HCT116 (cell line): Measurements from ENCODE around the gene ELK3. TPM values are rescaled to one million over a fixed set of nuclear protein-coding genes. Genes with fewer than 3 reads are reported as not detected.

Source experiments
- ATAC-seq: fragments of 200-7000 bp; cut with Tn5 transposase; 2 replicates; pipeline ENCODE4 v1.9.1; 2020; ENCODE audit warnings: mild to moderate bottlenecking, moderate library complexity
- BruUV-seq: library from RNA; stranded (reverse); fragments of 400-500 nt; replicated peaks from 2 replicates; lab custom pipeline; 2021; lab: Mats Ljungman, UMichigan
- CTCF ChIA-PET: fragments of 300-600 bp; sonication (Branson Sonifier 250); formaldehyde crosslinking; loops from one replicate; lab custom pipeline; 2021; ENCODE audit warnings: antibody characterized with exemption; lab: Charles Lee
- POLR2A ChIA-PET: fragments of 300-600, 350-600 bp; sonication (Branson Sonifier 250); formaldehyde crosslinking; loops from one replicate; lab custom pipeline; 2021; ENCODE audit warnings: antibody characterized with exemption; lab: Charles Lee
- RAD21 ChIA-PET, 2 experiments: fragments of 300-600 bp; sonication (Branson Sonifier 250); formaldehyde crosslinking; loops; one replicate each; lab custom pipeline; 2023; ENCODE audit warnings: low total read pairs in 2 of 2; ENCODE audit not compliant: uncharacterized antibody in 2 of 2, unreplicated experiment in 2 of 2, low non-redundant PET in 1 of 2; lab: Charles Lee
- DNase-seq: peaks from one replicate; pipeline ENCODE4 v3.0.0-alpha.2; 2010; ENCODE audit warnings: low read depth, low spot score
- H2AFZ ChIP-seq: fragments of 200-600 bp; shearing (Covaris generic), sonication (generic); 2 replicates; pipeline ENCODE4 v1.6.1; 2017; ENCODE audit warnings: low read depth, mixed run types, mixed read lengths, antibody characterized with exemption, low read length; ENCODE audit not compliant: poor library complexity, severe bottlenecking
- H3K27ac ChIP-seq: 2 replicates; pipeline ENCODE4 v1.5.1; 2012; ENCODE audit warnings: low read depth, low read length
- H3K27me3 ChIP-seq: fragments of 200-600 bp; sonication (generic); 2 replicates; pipeline ENCODE4 v1.6.1; 2016; ENCODE audit warnings: mixed run types, low read length, mixed read lengths; ENCODE audit not compliant: insufficient read depth
- H3K36me3 ChIP-seq, 2 experiments: fragments of 200-500 bp in 1 of 2; fragments of 200-600 bp in 1 of 2; sonication (Bioruptor generic) in 1 of 2; sonication (generic) in 1 of 2; 2 replicates each; pipeline versions ENCODE4 v1.5.1 to v1.6.1; 2014 to 2016; ENCODE audit warnings: low read length in 2 of 2, inconsistent platforms in 1 of 2, mixed read lengths in 1 of 2, mixed run types in 1 of 2; ENCODE audit not compliant: insufficient read depth in 2 of 2, control insufficient read depth in 1 of 2
- H3K4me1 ChIP-seq, 2 experiments: fragments of 200-600 bp in 1 of 2; sonication (generic) in 1 of 2; 2 replicates each; pipeline versions ENCODE4 v1.5.1 to v1.6.1; 2012 to 2017; ENCODE audit warnings: low read length in 2 of 2, inconsistent platforms in 1 of 2, mild to moderate bottlenecking in 1 of 2, mixed read lengths in 1 of 2, mixed run types in 1 of 2, moderate library complexity in 1 of 2; ENCODE audit not compliant: insufficient read depth in 2 of 2, control insufficient read depth in 1 of 2
- H3K4me2 ChIP-seq: fragments of 200-600 bp; sonication (generic); 2 replicates; pipeline ENCODE4 v1.6.1; 2017; ENCODE audit warnings: mixed run types, low read length, mixed read lengths
- H3K4me3 ChIP-seq, 2 experiments: fragments of 200-600 bp in 1 of 2; sonication (generic) in 1 of 2; replicated peaks in 1 of 2; 2 replicates each; pipeline ENCODE4 v1.5.1; 2011 to 2016; ENCODE audit warnings: low read length in 2 of 2, control low read depth in 1 of 2, low read depth in 1 of 2, mild to moderate bottlenecking in 1 of 2, mixed read lengths in 1 of 2, mixed run types in 1 of 2
- H3K79me2 ChIP-seq: fragments of 200-600 bp; sonication (generic); 2 replicates; pipeline ENCODE4 v1.6.1; 2017; ENCODE audit warnings: mild to moderate bottlenecking, mixed run types, low read length, moderate library complexity, mixed read lengths; ENCODE audit not compliant: insufficient read depth
- H3K9ac ChIP-seq: fragments of 200-600 bp; sonication (generic); 2 replicates; pipeline ENCODE4 v1.6.1; 2016; ENCODE audit warnings: low read length, mixed read lengths
- H3K9me2 ChIP-seq: fragments of 200-600 bp; sonication (generic), shearing (Covaris generic); 2 replicates; pipeline ENCODE4 v1.6.1; 2017; ENCODE audit warnings: mixed run types, mild to moderate bottlenecking, moderate library complexity; ENCODE audit not compliant: insufficient read depth
- H3K9me3 ChIP-seq, 2 experiments: fragments of 200-500 bp in 1 of 2; fragments of 200-600 bp in 1 of 2; sonication (Bioruptor generic) in 1 of 2; sonication (generic) in 1 of 2; 2 replicates each; pipeline ENCODE4 v1.6.1; 2014 to 2017; ENCODE audit warnings: low read length in 2 of 2, mixed read lengths in 2 of 2, inconsistent platforms in 1 of 2, low read depth in 1 of 2, mild to moderate bottlenecking in 1 of 2, mixed run types in 1 of 2, moderate library complexity in 1 of 2; ENCODE audit not compliant: control insufficient read depth in 1 of 2, insufficient read depth in 1 of 2
- H4K20me1 ChIP-seq: fragments of 200-600 bp; sonication (generic), shearing (Covaris generic); 2 replicates; pipeline ENCODE4 v1.6.1; 2017; ENCODE audit warnings: mixed run types, mild to moderate bottlenecking, moderate library complexity; ENCODE audit not compliant: insufficient read depth
- CBX3 ChIP-seq: IDR thresholded peaks from 2 replicates; pipeline ENCODE4 v1.6.1; 2012; ENCODE audit warnings: low read depth
- EGR1 ChIP-seq: IDR thresholded peaks from 2 replicates; pipeline ENCODE4 v1.6.1; 2012; ENCODE audit warnings: low read depth
- ELF1 ChIP-seq: IDR thresholded peaks from 2 replicates; pipeline ENCODE4 v1.6.1; 2012; ENCODE audit warnings: low read depth, borderline replicate concordance
- EZH2phosphoT487 ChIP-seq: fragments of 200-600 bp; IDR thresholded peaks from 2 replicates; pipeline ENCODE4 v1.6.1; 2018; ENCODE audit warnings: antibody characterized with exemption, borderline replicate concordance
- FOSL1 ChIP-seq: IDR thresholded peaks from 2 replicates; pipeline ENCODE4 v1.6.1; 2012; ENCODE audit warnings: low read depth
- JUND ChIP-seq: IDR thresholded peaks from 2 replicates; pipeline ENCODE4 v1.6.1; 2012
- POLR2A ChIP-seq: IDR thresholded peaks from 2 replicates; pipeline ENCODE4 v1.7.0; 2011; ENCODE audit warnings: borderline replicate concordance; ENCODE audit not compliant: insufficient read depth, insufficient read length; ENCODE audit errors: extremely low read depth
- POLR2AphosphoS5 ChIP-seq: IDR thresholded peaks from 2 replicates; pipeline ENCODE4 v1.6.1; 2011; ENCODE audit warnings: mild to moderate bottlenecking, low read depth, low read length, moderate library complexity
- RAD21 ChIP-seq: IDR thresholded peaks from 2 replicates; pipeline ENCODE4 v1.6.1; 2012; ENCODE audit warnings: low read depth, mild to moderate bottlenecking
- SIN3A ChIP-seq: IDR thresholded peaks from 2 replicates; pipeline ENCODE4 v1.6.1; 2012; ENCODE audit warnings: low read depth
- SP1 ChIP-seq: IDR thresholded peaks from 2 replicates; pipeline ENCODE4 v1.6.1; 2012; ENCODE audit warnings: low read depth
- SRF ChIP-seq: IDR thresholded peaks from 2 replicates; pipeline ENCODE4 v1.6.1; 2012; ENCODE audit warnings: low read depth
- TCF7L2 ChIP-seq: IDR thresholded peaks from 2 replicates; pipeline ENCODE4 v1.7.0; 2011; ENCODE audit warnings: borderline replicate concordance, inconsistent platforms; ENCODE audit not compliant: insufficient read depth, insufficient read length; ENCODE audit errors: extremely low read depth
- YY1 ChIP-seq: IDR thresholded peaks from 2 replicates; pipeline ENCODE4 v1.6.1; 2011; ENCODE audit warnings: low read length, low read depth, moderate library complexity, mild to moderate bottlenecking; ENCODE audit not compliant: insufficient replicate concordance; ENCODE audit errors: extremely low read depth
- ZFX ChIP-seq: fragments of 450-650 bp; IDR thresholded peaks from 2 replicates; pipeline ENCODE4 v1.6.1; 2017
- ZNF274 ChIP-seq: fragments of 200-500 bp; sonication (Bioruptor generic); IDR thresholded peaks from 2 replicates; pipeline ENCODE4 v1.6.1; 2014; ENCODE audit warnings: mild to moderate bottlenecking, low read depth, low read length, inconsistent platforms
- intact Hi-C: fragments of 100-400 bp; cut with micrococcal nuclease; formaldehyde crosslinking; loops from 2 replicates; pipeline ENCODE4 v1.10.0; 2022
- total RNA-seq: library from RNA; stranded (reverse); gene quantifications from one replicate; pipeline ENCODE4 v1.2.1, GENCODE V29; 2021; ENCODE audit not compliant: unreplicated experiment
- TF ChIP-seq, protein P1 (sequence below): IDR thresholded peaks from 2 replicates; pipeline ENCODE4 v1.6.1; 2011; ENCODE audit warnings: mild to moderate bottlenecking, low read length, moderate library complexity; ENCODE audit not compliant: insufficient replicate concordance; ENCODE audit errors: extremely low read depth
- TF ChIP-seq, protein P2 (sequence below): IDR thresholded peaks from 2 replicates; pipeline ENCODE4 v1.6.1; 2012
- TF ChIP-seq, protein P3 (sequence below), 3 experiments: fragments of 200-600 bp in 1 of 3; sonication (generic) in 1 of 3; IDR thresholded peaks in 2 of 3; conservative IDR thresholded peaks in 1 of 3; 2 replicates each; pipeline ENCODE4 v1.5.1; 2012 to 2017; ENCODE audit warnings: low read depth in 2 of 3, low read length in 2 of 3, antibody characterized with exemption in 1 of 3, borderline replicate concordance in 1 of 3, control low read depth in 1 of 3, mild to moderate bottlenecking in 1 of 3, mixed read lengths in 1 of 3, mixed run types in 1 of 3, moderate library complexity in 1 of 3; ENCODE audit not compliant: insufficient read depth in 1 of 3

Gene ELK3
- total RNA-seq, 1 experiment from 2014 or later: 45.6 TPM

GRCh38 chr12:96293093-96293492 is 98.9 kb downstream of the ELK3 start (continued):
- TF ChIP-seq, protein P1, sequence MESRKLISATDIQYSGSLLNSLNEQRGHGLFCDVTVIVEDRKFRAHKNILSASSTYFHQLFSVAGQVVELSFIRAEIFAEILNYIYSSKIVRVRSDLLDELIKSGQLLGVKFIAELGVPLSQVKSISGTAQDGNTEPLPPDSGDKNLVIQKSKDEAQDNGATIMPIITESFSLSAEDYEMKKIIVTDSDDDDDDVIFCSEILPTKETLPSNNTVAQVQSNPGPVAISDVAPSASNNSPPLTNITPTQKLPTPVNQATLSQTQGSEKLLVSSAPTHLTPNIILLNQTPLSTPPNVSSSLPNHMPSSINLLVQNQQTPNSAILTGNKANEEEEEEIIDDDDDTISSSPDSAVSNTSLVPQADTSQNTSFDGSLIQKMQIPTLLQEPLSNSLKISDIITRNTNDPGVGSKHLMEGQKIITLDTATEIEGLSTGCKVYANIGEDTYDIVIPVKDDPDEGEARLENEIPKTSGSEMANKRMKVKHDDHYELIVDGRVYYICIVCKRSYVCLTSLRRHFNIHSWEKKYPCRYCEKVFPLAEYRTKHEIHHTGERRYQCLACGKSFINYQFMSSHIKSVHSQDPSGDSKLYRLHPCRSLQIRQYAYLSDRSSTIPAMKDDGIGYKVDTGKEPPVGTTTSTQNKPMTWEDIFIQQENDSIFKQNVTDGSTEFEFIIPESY: no peak

GRCh38 chr12:96294831-96295230 is 100.7 kb downstream of the ELK3 start:
- no peak overlapping the region for H3K4me2 ChIP-seq
- no peak for TF ChIP-seq CBX3
- TF ChIP-seq, protein P2, sequence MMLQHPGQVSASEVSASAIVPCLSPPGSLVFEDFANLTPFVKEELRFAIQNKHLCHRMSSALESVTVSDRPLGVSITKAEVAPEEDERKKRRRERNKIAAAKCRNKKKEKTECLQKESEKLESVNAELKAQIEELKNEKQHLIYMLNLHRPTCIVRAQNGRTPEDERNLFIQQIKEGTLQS: no peak
- no peak for TF ChIP-seq JUND
- no peak for TF ChIP-seq YY1
- no peak for TF ChIP-seq SP1
- no peak for TF ChIP-seq SIN3A
- no peak for TF ChIP-seq EZH2phosphoT487
- no peak for TF ChIP-seq RAD21
- TF ChIP-seq POLR2A: no peak
- no peak for TF ChIP-seq ELF1
- TF ChIP-seq EGR1: no peak
- TF ChIP-seq SRF: no peak
- TF ChIP-seq, protein P1: no peak
- no peak for TF ChIP-seq POLR2AphosphoS5
- TF ChIP-seq ZFX: no peak
- TF ChIP-seq TCF7L2: no peak
- no peak for TF ChIP-seq ZNF274
- TF ChIP-seq, protein P3, sequence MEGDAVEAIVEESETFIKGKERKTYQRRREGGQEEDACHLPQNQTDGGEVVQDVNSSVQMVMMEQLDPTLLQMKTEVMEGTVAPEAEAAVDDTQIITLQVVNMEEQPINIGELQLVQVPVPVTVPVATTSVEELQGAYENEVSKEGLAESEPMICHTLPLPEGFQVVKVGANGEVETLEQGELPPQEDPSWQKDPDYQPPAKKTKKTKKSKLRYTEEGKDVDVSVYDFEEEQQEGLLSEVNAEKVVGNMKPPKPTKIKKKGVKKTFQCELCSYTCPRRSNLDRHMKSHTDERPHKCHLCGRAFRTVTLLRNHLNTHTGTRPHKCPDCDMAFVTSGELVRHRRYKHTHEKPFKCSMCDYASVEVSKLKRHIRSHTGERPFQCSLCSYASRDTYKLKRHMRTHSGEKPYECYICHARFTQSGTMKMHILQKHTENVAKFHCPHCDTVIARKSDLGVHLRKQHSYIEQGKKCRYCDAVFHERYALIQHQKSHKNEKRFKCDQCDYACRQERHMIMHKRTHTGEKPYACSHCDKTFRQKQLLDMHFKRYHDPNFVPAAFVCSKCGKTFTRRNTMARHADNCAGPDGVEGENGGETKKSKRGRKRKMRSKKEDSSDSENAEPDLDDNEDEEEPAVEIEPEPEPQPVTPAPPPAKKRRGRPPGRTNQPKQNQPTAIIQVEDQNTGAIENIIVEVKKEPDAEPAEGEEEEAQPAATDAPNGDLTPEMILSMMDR (IDR thresholded peaks at IDR 0.05 in 2 of 3, conservative IDR thresholded peaks at IDR 0.05 in 1 of 3; ENCODE audit: borderline replicate concordance in 1 of 3, insufficient read depth in 1 of 3, low read depth in 2 of 3, low read length in 2 of 3): no peak
- TF ChIP-seq FOSL1: no peak
- TF ChIP-seq, all 23 proteins: peak for 0
- Histone ChIP-seq H3K27me3 (no peaks in the 10 kb centered on the region), H3K9ac (no peak overlapping the region), H3K4me1 (no peaks in the 10 kb centered on the region), H2AFZ (no peak overlapping the region), H3K9me3 (no peaks in the 10 kb centered on the region), H3K4me3 (no peak overlapping the region), H4K20me1 (no peaks in the 10 kb centered on the region), H3K9me2 (no peaks in the 10 kb centered on the region), H3K27ac (no peak overlapping the region), H3K79me2 (no peaks in the 10 kb centered on the region), H3K36me3 (no peaks in the 10 kb centered on the region)
- BruUV-seq: no TSS peak
- ChIA-PET POLR2A (no interaction called here), RAD21 (no interaction called here), CTCF (no interaction called here)
- intact Hi-C loops: no loop called here
- no peak for DNase-seq
- no peak for ATAC-seq
